HL-60/S4 treated with phorbol 12-myristate 13-acetate at 8.2 ng/mL for 4 days and 3 days (cell line): ENCODE data around the gene RFPL4AL1.
"Not testable (repeated sequence)": the region's sequence is repeated elsewhere in the genome, so short reads cannot be mapped to it uniquely, and the experiment has no call there.

Source experiments
- in situ Hi-C: fragments of 300-500 bp; cut with MboI; formaldehyde crosslinking; loops from 2 replicates; pipeline ENCODE4 v1.15.0; 2022; ENCODE audit warnings: low sequenced_read_pairs

Gene RFPL4AL1

GRCh38 chr19:55768818-55769217, at the start of gene RFPL4AL1:
TSS of gene RFPL4AL1 (plus strand) at chr19:55769118. CDS start at chr19:55771805, 2,687 bp downstream.
- in situ Hi-C loops = not testable (repeated sequence)

GRCh38 chr19:55720214-55720746, 48.6 kb upstream of the RFPL4AL1 start:
- in situ Hi-C loops = no loop called here

- in situ Hi-C loops = no loop called here
Measured at GRCh38 chr19:55720801-55721200, 48.1 kb upstream of the RFPL4AL1 start.

- in situ Hi-C loops = no loop called here
Measured at GRCh38 chr19:55723491-55723890, 45.4 kb upstream of the RFPL4AL1 start.

- in situ Hi-C loops = not testable (repeated sequence)
Measured at GRCh38 chr19:55730378-55730777, 38.5 kb upstream of the RFPL4AL1 start.

- in situ Hi-C loops = no loop called here
Measured at GRCh38 chr19:55738302-55738701, 30.6 kb upstream of the RFPL4AL1 start, which contains the start of gene NLRP9. TSS of gene NLRP9 (minus strand) at chr19:55738402. CDS start at chr19:55738374, 28 bp downstream.

- in situ Hi-C loops = no loop called here
Measured at GRCh38 chr19:55750715-55751114, 18.2 kb upstream of the RFPL4AL1 start.

- in situ Hi-C loops = no loop called here
Measured at GRCh38 chr19:55753401-55753800, 15.5 kb upstream of the RFPL4AL1 start.

- in situ Hi-C loops = not testable (repeated sequence)
Measured at GRCh38 chr19:55756808-55757207, 12.1 kb upstream of the RFPL4AL1 start.

GRCh38 chr19:55758797-55759196, 10.1 kb upstream of the RFPL4AL1 start, which contains the start of gene RFPL4A:
TSS of gene RFPL4A (plus strand) at chr19:55759097. CDS start at chr19:55761801, 2,704 bp downstream.
- in situ Hi-C loops = not testable (repeated sequence)

GRCh38 chr19:55766466-55766865, 2.5 kb upstream of the RFPL4AL1 start:
- in situ Hi-C loops = no loop called here

- in situ Hi-C loops = not testable (repeated sequence)
Measured at GRCh38 chr19:55769632-55770031, 714 bp downstream of the RFPL4AL1 start.

GRCh38 chr19:55777528-55777927, 8.6 kb downstream of the RFPL4AL1 start:
- in situ Hi-C loops = no loop called here

- in situ Hi-C loops = no loop called here
Measured at GRCh38 chr19:55778331-55778730, 9.4 kb downstream of the RFPL4AL1 start.

GRCh38 chr19:55781112-55781511, 12.2 kb downstream of the RFPL4AL1 start:
- in situ Hi-C loops = no loop called here

GRCh38 chr19:55795021-55795420, 26.1 kb downstream of the RFPL4AL1 start:
- in situ Hi-C loops = no loop called here

GRCh38 chr19:55801416-55801815, 32.5 kb downstream of the RFPL4AL1 start:
- in situ Hi-C loops = no loop called here

GRCh38 chr19:55802281-55802680, 33.4 kb downstream of the RFPL4AL1 start:
- in situ Hi-C loops = no loop called here

GRCh38 chr19:55809381-55810058, 40.6 kb downstream of the RFPL4AL1 start:
- in situ Hi-C loops = no loop called here

GRCh38 chr19:55811340-55811739, 42.4 kb downstream of the RFPL4AL1 start:
- in situ Hi-C loops = no loop called here

- in situ Hi-C loops = no loop called here
Measured at GRCh38 chr19:55812449-55812848, 43.5 kb downstream of the RFPL4AL1 start.

- in situ Hi-C loops = no loop called here
Measured at GRCh38 chr19:55813906-55814305, 45.0 kb downstream of the RFPL4AL1 start.
